NK-92 treated with Interleukin-12 subunit alpha and Interleukin-12 subunit beta, amount 100 ng/mL, for 24 hours (cell line): ENCODE results near the gene TBC1D14.

Experiments used
- DNase-seq: peaks from one replicate; lab custom pipeline; 2025; lab: John Stamatoyannopoulos, UW

TBC1D14 gene

GRCh38 chr4:7023486-7023885, 113.9 kb downstream of the TBC1D14 start:
- DNase-seq: no peak

- DNase-seq: no peak
Observed at GRCh38 chr4:7023901-7024300, 114.3 kb downstream of the TBC1D14 start.

- no peak for DNase-seq
Observed at GRCh38 chr4:7024336-7024890, 114.8 kb downstream of the TBC1D14 start.

GRCh38 chr4:7025040-7025602, 115.5 kb downstream of the TBC1D14 start:
- DNase-seq: no peak

GRCh38 chr4:7026107-7026506, 116.5 kb downstream of the TBC1D14 start:
- no peak for DNase-seq

- no peak for DNase-seq
Observed at GRCh38 chr4:7027284-7027683, 117.7 kb downstream of the TBC1D14 start.

- no peak for DNase-seq
Observed at GRCh38 chr4:7027913-7028312, 118.3 kb downstream of the TBC1D14 start.

- no peak for DNase-seq
Observed at GRCh38 chr4:7029212-7029611, 119.6 kb downstream of the TBC1D14 start.

- DNase-seq: no peak
Observed at GRCh38 chr4:7029921-7030320, 120.3 kb downstream of the TBC1D14 start.

GRCh38 chr4:7030856-7031255, 121.2 kb downstream of the TBC1D14 start:
- no peak for DNase-seq

GRCh38 chr4:7031558-7032449, 122.2 kb downstream of the TBC1D14 start:
- no peak for DNase-seq

- no peak for DNase-seq
Observed at GRCh38 chr4:7032596-7032995, 123.0 kb downstream of the TBC1D14 start.

GRCh38 chr4:7034262-7035081, 124.8 kb downstream of the TBC1D14 start:
- no peak for DNase-seq

GRCh38 chr4:7037425-7037824, 127.8 kb downstream of the TBC1D14 start:
- no peak for DNase-seq

- DNase-seq: no peak
Observed at GRCh38 chr4:7040765-7041164, 131.1 kb downstream of the TBC1D14 start.

GRCh38 chr4:7041246-7041645, 131.6 kb downstream of the TBC1D14 start:
- no peak for DNase-seq

GRCh38 chr4:7041801-7042502, 132.3 kb downstream of the TBC1D14 start:
- no peak for DNase-seq

GRCh38 chr4:7042503-7043283, 133.1 kb downstream of the TBC1D14 start:
- DNase-seq: peak; percentile 86

- DNase-seq: peak; percentile 42
Observed at GRCh38 chr4:7043284-7044136, 133.9 kb downstream of the TBC1D14 start, which contains the start of gene TADA2B. TADA2B (plus strand) TSS chr4:7043372; CDS start chr4:7043580, 208 bp downstream.
